ENCODE measurements around the gene SYK.

DNA sequence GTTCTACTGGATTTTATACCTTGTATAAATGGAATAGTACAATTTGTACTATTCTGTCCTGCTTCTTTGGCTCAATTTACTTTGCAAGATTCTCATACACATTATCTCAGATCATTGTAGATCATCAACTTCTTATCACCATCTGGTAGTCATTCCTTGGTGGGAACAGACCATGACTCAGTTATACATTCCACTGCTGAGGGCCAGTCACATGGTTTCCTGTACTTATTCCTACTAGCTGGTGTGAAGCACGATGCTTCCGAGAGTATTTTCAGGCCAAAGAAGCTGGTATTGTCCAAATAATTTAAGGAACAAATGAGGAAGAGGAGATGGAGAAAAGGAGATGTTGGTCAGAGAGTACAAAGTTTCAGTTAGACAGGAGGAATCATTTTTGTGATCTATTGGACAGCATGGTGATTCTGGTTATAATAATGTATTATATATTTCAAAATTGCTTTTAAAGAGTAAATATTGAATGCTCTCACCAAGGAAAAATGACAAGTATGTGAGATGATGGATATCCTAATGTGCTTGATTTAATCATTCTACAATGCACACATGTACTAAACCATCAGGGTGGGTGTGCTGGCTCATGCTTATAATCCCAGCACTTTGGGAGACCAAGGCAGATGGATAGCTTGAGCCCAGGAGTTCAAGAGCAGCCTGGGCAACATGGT lies 124.1 kb downstream of the SYK start:
- TF ChIP-seq, protein P1, sequence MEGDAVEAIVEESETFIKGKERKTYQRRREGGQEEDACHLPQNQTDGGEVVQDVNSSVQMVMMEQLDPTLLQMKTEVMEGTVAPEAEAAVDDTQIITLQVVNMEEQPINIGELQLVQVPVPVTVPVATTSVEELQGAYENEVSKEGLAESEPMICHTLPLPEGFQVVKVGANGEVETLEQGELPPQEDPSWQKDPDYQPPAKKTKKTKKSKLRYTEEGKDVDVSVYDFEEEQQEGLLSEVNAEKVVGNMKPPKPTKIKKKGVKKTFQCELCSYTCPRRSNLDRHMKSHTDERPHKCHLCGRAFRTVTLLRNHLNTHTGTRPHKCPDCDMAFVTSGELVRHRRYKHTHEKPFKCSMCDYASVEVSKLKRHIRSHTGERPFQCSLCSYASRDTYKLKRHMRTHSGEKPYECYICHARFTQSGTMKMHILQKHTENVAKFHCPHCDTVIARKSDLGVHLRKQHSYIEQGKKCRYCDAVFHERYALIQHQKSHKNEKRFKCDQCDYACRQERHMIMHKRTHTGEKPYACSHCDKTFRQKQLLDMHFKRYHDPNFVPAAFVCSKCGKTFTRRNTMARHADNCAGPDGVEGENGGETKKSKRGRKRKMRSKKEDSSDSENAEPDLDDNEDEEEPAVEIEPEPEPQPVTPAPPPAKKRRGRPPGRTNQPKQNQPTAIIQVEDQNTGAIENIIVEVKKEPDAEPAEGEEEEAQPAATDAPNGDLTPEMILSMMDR (conservative IDR thresholded peaks at IDR 0.05; ENCODE audit: low read depth, low read length): no peak
- peak; percentile 57 for TF ChIP-seq NFE2L2 (IDR thresholded peaks at IDR 0.05; ENCODE audit: low read depth, low read length)
- no peak for TF ChIP-seq POLR2A (IDR thresholded peaks at IDR 0.05; ENCODE audit: low read depth, low read length)
- TF ChIP-seq CEBPB (IDR thresholded peaks at IDR 0.05; ENCODE audit: low read depth, low read length): no peak
- peak; percentile 87 for TF ChIP-seq USF2 (IDR thresholded peaks at IDR 0.05; ENCODE audit: low read depth, low read length)
- TF ChIP-seq RAD21 (IDR thresholded peaks at IDR 0.05; ENCODE audit: low read length): no peak
- peak; percentile 75 for TF ChIP-seq FOS (IDR thresholded peaks at IDR 0.05; ENCODE audit: low read depth, low read length)
